Measurements from ENCODE around the gene GZMM. TPM values are rescaled to one million over a fixed set of nuclear protein-coding genes. Genes with fewer than 3 reads are reported as not detected.

GZMM gene
- total and polyA plus RNA-seq, 2 of the 13 experiments (the other 11 are each of a cell fraction or from before 2014, with no cell fraction given) = 0.07 TPM; not detected in 1

GRCh38 chr19:497869-498510 lies 45.9 kb upstream of the GZMM start (continued):
- no peak for TF ChIP-seq KLF16 (CRISPR knock-in tag; IDR thresholded peaks at IDR 0.05)
- TF ChIP-seq PAX8 (CRISPR knock-in tag; IDR thresholded peaks at IDR 0.05; ENCODE audit: borderline replicate concordance) = no peak
- no peak for TF ChIP-seq ZNF383 (CRISPR knock-in tag; IDR thresholded peaks at IDR 0.05; ENCODE audit: borderline replicate concordance)
- peak; percentile 49; the same call in 1 of the 2 replicates for TF ChIP-seq ZBTB2 (CRISPR knock-in tag; IDR thresholded peaks at IDR 0.05; ENCODE audit: low read depth)
- no peak for TF ChIP-seq TBL1XR1 (IDR thresholded peaks at IDR 0.05; ENCODE audit: borderline replicate concordance, low read length, partially characterized antibody)
- TF ChIP-seq ZBTB1 (CRISPR knock-in tag; IDR thresholded peaks at IDR 0.05; ENCODE audit: borderline replicate concordance) = no peak
- no peak for TF ChIP-seq AGO1 (IDR thresholded peaks at IDR 0.05; ENCODE audit: low read depth, low read length, poor library complexity, severe bottlenecking)
- peak; percentile 67; the same call in 1 of the 2 replicates for TF ChIP-seq UBTF (CRISPR knock-in tag; IDR thresholded peaks at IDR 0.05)
- TF ChIP-seq ONECUT2 (CRISPR knock-in tag; IDR thresholded peaks at IDR 0.05) = no peak
- TF ChIP-seq ZNF414 (CRISPR knock-in tag; IDR thresholded peaks at IDR 0.05) = no peak
- TF ChIP-seq ZNF335 (CRISPR knock-in tag; IDR thresholded peaks at IDR 0.05) = no peak
- TF ChIP-seq ZFP91 (CRISPR knock-in tag; IDR thresholded peaks at IDR 0.05; ENCODE audit: borderline replicate concordance) = 0 out of 2 replicates have a peak, but pooled peaks have one; percentile 17
- TF ChIP-seq RFXANK (CRISPR knock-in tag; IDR thresholded peaks at IDR 0.05) = no peak
- peak; percentile 22; the same call in 1 of the 2 replicates for TF ChIP-seq BCL3 (CRISPR knock-in tag; IDR thresholded peaks at IDR 0.05)
- peak; percentile 17; the same call in 1 of the 2 replicates for TF ChIP-seq RAD21 (CRISPR knock-in tag; IDR thresholded peaks at IDR 0.05)
- TF ChIP-seq ZEB1 (IDR thresholded peaks at IDR 0.05; ENCODE audit: insufficient replicate concordance, low read depth) = no peak
- TF ChIP-seq HDAC1 (CRISPR knock-in tag; IDR thresholded peaks at IDR 0.05) = peak; percentile 61; the same call in 1 of the 2 replicates
- TF ChIP-seq HNRNPL (IDR thresholded peaks at IDR 0.05; ENCODE audit: low read depth, low read length) = no peak
- no peak for TF ChIP-seq ZNF780A (CRISPR knock-in tag; IDR thresholded peaks at IDR 0.05)
- TF ChIP-seq BATF2 (CRISPR knock-in tag; IDR thresholded peaks at IDR 0.05) = no peak
- TF ChIP-seq SMYD3 (CRISPR knock-in tag; IDR thresholded peaks at IDR 0.05) = no peak

Data from HepG2 (cell line).